Central memory CD8-positive, alpha-beta T cell (primary cell): Measurements from ENCODE around the gene AGRP.
"Not testable (repeated sequence)": the region's sequence is repeated elsewhere in the genome, so short reads cannot be mapped to it uniquely, and the experiment has no call there.

ENCODE experiments used
- ATAC-seq: fragments of 150-1000 bp; cut with Tn5 transposase; replicated peaks from 2 replicates; pipeline ENCODE4 v1.10.0; 2022; ENCODE audit warnings: mild to moderate bottlenecking, moderate FRiP score, moderate number of reproducible peaks; ENCODE audit not compliant: poor library complexity, severe bottlenecking; ENCODE audit errors: extremely low read depth
- DNase-seq, 2 donors: peaks; one replicate each; pipeline ENCODE4 v3.0.0; 2021; ENCODE audit warnings: low spot score in 2 of 2
- H3K27ac Mint-ChIP-seq: one replicate; pipeline ENCODE4 v1.8.0; 2022; ENCODE audit warnings: low read depth, mild to moderate bottlenecking, moderate library complexity, mixed read lengths
- H3K27me3 Mint-ChIP-seq: one replicate; pipeline ENCODE4 v1.8.0; 2022; ENCODE audit warnings: mixed read lengths
- H3K36me3 Mint-ChIP-seq: one replicate; pipeline ENCODE4 v1.8.0; 2022; ENCODE audit warnings: mild to moderate bottlenecking, moderate library complexity, mixed read lengths; ENCODE audit not compliant: insufficient read depth
- H3K4me1 Mint-ChIP-seq: one replicate; pipeline ENCODE4 v1.8.0; 2022; ENCODE audit warnings: mixed read lengths
- H3K4me3 Mint-ChIP-seq: one replicate; pipeline ENCODE4 v1.8.0; 2022; ENCODE audit warnings: mild to moderate bottlenecking, moderate library complexity, mixed read lengths
- H3K9me3 Mint-ChIP-seq: one replicate; pipeline ENCODE4 v1.8.0; 2022; ENCODE audit warnings: mixed read lengths

The AGRP gene

DNA sequence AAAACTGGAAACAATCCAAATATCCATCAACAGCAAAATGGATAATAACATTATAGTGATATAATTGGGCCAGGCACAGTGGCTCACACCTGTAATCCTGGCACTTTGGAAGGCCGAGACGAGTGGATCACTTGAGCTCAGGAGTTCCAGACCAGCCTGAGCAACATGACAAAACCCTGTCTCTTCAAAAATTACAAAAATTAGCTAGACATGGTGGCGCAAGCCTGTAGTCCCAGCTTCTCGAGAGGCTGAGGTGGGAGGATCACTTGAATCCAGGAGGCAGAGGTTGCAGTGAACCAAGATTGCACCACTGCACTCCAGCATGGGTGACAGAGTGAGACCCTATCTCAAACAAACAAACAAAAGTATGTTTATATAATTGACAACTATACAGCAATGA lies 4.2 kb upstream of the AGRP start:
- not testable (repeated sequence) for DNase-seq, H3K27me3 Mint-ChIP-seq, H3K9me3 Mint-ChIP-seq, H3K27ac Mint-ChIP-seq, H3K4me1 Mint-ChIP-seq, H3K4me3 Mint-ChIP-seq, ATAC-seq
- peaks cover 14% of the 10 kb centered on the region for H3K36me3 Mint-ChIP-seq

DNA sequence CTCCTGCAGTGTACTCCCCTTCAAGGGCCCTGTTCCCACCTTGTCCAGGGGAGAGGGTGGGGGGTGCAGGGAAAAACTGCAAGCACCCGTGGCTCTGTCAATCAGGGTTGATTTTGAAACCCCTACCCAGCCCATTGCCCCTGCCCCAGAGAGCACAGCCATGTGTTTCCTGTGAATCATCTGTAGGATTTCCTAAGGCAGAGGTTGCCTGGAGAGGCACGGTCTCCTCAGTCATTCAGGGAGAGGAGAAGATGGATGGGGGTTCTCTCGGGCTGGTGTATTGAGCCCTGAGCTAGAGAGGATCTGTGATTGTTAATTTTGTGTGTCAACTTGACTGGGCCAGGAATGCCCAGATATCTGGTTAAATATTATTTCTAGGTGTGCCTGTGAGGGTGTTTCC lies 3.5 kb upstream of the AGRP start:
- DNase-seq (no peak), ATAC-seq (no peak)
- Mint-ChIP-seq H3K36me3 (peaks cover 18% of the 10 kb centered on the region), H3K9me3 (no peaks in the 10 kb centered on the region), H3K4me3 (no peak overlapping the region), H3K27me3 (no peaks in the 10 kb centered on the region), H3K27ac (peak overlapping the region; percentile 35), H3K4me1 (peaks cover 16% of the 10 kb centered on the region)

DNA sequence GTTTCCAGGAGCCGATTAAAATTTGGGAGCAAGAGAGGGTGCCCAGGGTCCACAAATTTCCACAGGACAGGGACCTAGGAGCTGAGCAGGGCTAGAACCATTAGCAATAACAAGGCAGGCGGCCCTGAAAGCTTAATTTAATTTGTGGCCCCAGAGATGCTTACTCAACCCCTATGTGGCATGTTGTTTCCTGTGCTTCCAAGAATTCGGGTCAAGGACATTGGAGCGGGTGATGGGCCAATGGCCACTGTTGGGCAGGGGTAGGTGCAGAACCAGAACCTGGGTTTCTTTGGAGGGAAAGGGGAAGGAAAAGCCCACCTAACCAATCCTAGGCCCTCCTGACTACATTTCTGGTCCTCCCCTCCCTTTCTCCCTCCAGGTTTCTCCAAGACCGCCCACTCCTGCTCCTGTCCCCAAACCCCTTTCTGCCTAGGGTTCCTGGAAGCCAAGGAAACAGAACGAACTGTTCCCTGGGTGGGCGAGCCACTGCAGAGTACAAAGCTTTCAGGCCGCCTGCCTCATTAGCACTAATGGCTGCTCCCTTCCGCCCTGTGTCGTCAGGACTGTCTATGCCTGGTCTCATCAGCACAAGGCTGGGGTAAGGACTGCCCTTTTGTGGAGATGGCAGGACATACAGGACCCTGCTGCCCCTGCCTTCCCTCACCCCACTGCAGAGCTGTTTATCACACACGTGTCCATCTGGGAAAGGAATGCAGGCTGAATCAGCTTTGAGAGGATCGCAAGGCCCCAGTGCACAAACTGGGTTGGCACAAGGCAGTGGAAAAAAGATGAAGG lies 581 bp upstream of the AGRP start:
- Mint-ChIP-seq H3K27ac (peak overlapping the region; percentile 55), H3K36me3 (peaks cover 28% of the 10 kb centered on the region), H3K27me3 (no peaks in the 10 kb centered on the region), H3K4me1 (peaks cover 32% of the 10 kb centered on the region), H3K9me3 (no peaks in the 10 kb centered on the region), H3K4me3 (no peak overlapping the region)
- no peak for ATAC-seq
- no peak for DNase-seq

DNA sequence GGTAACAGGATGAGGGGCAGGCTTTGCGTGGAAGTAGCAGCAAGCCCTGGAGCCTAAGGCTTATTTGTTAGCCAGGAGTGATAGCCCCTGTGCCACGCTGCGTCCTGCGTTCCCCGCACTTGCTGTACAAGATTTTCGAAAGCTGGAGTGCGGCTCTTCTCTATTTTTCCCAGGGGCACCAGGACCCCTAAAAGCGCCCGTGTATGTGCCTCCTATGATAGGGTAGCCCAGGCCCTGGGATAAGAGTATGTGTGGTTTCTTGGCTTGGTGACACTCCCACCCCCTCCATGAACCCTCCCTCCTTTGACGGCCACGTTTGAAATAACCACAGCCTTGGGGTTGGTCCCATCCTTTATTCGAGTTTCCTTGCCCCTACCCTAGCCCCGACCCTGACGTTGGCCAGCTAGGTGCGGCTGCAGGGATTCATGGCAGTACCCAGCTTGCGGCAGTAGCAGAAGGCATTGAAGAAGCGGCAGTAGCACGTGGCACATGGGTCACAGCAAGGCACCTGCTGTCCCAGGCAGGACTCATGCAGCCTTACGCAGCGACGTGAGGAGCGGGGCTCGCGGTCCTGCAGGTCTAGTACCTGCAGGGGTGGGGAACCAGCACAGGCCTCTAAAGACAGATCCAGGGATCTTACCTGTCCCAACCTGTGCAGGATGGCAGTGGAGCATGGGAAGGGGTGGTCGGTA lies 968 bp downstream of the AGRP start:
- Mint-ChIP-seq H3K9me3 (no peaks in the 10 kb centered on the region), H3K27me3 (no peaks in the 10 kb centered on the region), H3K4me1 (peaks cover 46% of the 10 kb centered on the region), H3K27ac (peak overlapping the region; percentile 99), H3K36me3 (peaks cover 25% of the 10 kb centered on the region), H3K4me3 (peak overlapping the region; percentile 99)
- DNase-seq (no peak), ATAC-seq (no peak)

DNA sequence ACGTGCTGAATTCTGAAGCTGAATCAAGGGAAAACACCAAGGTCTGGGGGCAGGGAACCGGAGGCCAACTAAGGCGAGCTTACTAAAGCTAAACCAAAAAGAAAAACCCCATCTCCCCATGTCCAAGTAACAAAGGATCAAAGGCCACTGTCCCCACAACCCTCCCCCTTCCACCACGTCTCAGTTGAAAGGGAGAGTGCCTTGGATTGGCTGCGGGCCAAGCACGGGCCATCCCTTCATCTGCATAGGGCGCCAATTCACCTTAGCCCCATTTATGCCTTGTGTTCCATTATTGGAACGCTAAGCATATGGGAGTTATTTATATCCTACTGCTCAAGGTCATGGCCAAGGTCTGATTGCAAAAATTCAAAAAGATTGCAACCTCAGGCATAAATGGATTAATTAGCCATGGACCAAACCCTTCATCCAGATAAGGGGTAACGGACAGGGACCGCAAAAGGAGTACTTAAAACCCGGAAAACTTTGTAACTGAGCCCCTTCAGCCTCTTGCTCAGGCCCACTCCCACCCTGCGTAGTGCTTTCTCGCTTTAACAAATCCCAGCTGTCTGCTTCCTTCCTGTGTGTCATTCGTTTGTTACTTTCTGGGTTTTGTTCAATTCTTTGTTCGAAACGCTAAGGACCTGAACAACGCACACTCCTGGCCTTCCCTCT lies 1.6 kb downstream of the AGRP start:
- no peaks in the 10 kb centered on the region for H3K27me3 Mint-ChIP-seq

DNA sequence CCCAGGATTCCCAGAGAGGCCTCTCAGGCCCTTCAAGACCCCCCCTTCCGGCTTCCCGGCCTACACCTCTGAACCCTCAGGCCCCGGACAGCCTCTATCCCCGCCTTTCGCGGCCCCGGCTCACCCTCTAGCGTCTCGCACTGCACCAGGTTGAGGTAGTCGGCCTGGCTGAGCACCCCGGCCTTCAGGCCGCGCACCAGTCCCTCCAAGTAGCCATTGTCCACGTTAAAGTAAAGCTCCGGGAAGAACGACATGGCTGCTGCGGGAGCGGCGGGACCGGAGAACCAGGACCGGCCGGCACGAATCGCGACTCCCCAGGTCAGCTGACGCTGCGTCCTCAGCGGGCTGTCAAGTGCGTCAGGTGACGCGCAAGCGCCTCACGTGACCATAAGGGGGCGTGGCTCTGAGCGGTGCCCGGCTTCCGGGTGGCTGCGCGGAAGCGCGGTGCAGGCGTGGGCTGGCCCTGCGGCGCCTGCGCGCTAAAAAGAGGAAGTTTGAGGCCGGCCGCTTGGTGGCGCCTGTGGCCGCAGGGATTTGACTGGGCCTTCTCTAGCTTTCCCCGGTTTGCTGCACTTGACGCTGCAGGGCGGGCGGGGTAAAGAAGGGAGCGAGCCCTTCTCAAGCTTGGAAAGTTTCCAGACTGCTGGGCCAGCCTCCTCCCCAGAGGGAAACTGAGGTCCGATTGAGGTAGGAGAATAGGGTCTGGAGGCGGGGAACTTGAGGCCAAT lies 2.4 kb downstream of the AGRP start, which contains the start of gene ATP6V0D1:
Gene ATP6V0D1 (minus strand): TSS at position 325 of the 728 bp plus-strand sequence. CDS start 71 bp downstream, at position 254.
- peaks cover 23% of the 10 kb centered on the region for H3K36me3 Mint-ChIP-seq
- H3K4me3 Mint-ChIP-seq, result peak within 1 kb of the TSS; percentile 99
- ATAC-seq (peak; percentile 89), DNase-seq (peak; percentile 98 to 99)
- H3K27me3 Mint-ChIP-seq, result no peaks in the 10 kb centered on the region
- H3K9me3 Mint-ChIP-seq, result no peaks in the 10 kb centered on the region
- peak within 1 kb of the TSS; percentile 99 for H3K27ac Mint-ChIP-seq
- H3K4me1 Mint-ChIP-seq, result peaks cover 50% of the 10 kb centered on the region

More for the DNA sequence above, 1.6 kb downstream of the AGRP start:
- Mint-ChIP-seq H3K4me1 (peaks cover 50% of the 10 kb centered on the region), H3K4me3 (peak overlapping the region; percentile 99), H3K27ac (peak overlapping the region; percentile 99), H3K9me3 (no peaks in the 10 kb centered on the region), H3K36me3 (peaks cover 25% of the 10 kb centered on the region)
- peak; percentile 3 for ATAC-seq
- DNase-seq, result no peak

DNA sequence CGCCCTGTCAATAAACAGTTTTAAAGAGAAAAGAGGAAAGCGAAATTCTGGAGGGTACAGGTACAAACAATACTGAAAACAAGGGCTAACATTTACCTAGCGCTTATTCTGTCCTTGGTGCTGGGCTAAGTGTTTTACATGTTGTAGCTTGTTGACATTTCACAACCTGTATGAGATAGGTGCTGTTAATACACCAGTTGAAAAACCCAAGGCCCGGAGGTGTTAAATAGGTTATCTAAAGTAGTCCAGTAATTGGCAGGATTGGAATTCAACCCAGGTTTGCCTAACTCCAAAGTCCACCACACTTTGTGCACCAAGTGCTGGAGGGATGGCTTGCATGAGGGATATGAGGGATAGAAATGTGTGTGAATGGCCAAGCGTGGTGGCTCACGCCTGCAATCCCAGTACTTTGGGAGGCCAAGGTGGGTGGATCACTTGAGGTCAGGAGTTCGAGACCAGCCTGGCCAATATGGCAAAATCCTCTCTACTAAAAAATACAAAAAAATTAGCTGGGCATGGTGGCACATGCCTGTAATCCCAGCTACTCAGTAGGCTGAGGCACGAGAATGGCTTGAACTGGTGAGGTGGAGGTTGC lies 5.3 kb downstream of the AGRP start:
- peak overlapping the region; percentile 50 for H3K4me3 Mint-ChIP-seq
- H3K9me3 Mint-ChIP-seq, result no peaks in the 10 kb centered on the region
- H3K27ac Mint-ChIP-seq, result peak overlapping the region; percentile 61
- peaks cover 21% of the 10 kb centered on the region for H3K36me3 Mint-ChIP-seq
- no peaks in the 10 kb centered on the region for H3K27me3 Mint-ChIP-seq
- ATAC-seq (no peak), DNase-seq (no peak)
- peaks cover 65% of the 10 kb centered on the region for H3K4me1 Mint-ChIP-seq

DNA sequence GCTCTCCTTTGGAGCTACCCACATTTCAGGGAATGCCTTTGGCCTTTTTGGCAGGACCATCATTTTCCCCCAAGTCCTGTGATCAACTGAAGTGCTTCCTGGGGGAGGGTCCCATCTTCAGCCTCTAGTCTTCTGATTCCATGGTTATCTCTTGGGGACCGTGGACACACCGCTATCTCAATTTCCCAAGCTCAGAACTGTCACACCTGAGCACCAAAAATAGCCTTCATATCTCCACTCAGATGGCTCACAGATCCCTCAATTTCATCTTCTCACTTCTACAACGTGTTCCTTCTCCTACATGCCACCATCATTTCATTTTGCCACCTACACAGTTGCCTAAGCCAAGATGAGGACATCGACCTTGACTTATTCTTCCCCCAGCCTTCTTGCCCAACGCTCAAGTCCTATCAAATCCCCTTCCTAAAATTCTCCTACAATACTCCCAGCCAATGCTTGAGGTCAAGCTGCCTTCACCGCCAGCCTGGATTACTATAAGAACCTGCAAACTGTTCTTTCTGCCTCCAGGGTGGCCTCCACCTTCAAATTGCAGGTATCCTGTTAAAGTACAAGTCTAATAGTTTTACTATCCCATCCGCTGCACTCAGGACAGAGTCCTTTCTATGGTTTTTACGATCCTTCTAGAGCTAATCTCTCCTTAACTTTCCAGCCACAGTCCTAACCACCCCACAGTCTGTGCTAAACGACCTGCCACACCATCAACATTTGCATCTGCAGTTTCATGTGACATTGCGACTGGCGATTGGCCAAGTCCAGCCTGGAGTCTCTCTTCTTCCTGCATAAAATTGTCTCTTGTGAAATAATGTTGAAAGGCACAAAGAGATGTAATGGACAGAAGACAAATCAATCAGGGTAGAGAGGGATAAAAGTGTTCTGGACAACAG lies 8.5 kb downstream of the AGRP start:
- ATAC-seq (no peak), DNase-seq (no peak)
- peaks cover 64% of the 10 kb centered on the region for H3K4me1 Mint-ChIP-seq
- H3K9me3 Mint-ChIP-seq, result no peaks in the 10 kb centered on the region
- peaks cover 7% of the 10 kb centered on the region for H3K36me3 Mint-ChIP-seq
- H3K27me3 Mint-ChIP-seq, result no peaks in the 10 kb centered on the region
- H3K4me3 Mint-ChIP-seq, result no peak overlapping the region
- no peak overlapping the region for H3K27ac Mint-ChIP-seq

DNA sequence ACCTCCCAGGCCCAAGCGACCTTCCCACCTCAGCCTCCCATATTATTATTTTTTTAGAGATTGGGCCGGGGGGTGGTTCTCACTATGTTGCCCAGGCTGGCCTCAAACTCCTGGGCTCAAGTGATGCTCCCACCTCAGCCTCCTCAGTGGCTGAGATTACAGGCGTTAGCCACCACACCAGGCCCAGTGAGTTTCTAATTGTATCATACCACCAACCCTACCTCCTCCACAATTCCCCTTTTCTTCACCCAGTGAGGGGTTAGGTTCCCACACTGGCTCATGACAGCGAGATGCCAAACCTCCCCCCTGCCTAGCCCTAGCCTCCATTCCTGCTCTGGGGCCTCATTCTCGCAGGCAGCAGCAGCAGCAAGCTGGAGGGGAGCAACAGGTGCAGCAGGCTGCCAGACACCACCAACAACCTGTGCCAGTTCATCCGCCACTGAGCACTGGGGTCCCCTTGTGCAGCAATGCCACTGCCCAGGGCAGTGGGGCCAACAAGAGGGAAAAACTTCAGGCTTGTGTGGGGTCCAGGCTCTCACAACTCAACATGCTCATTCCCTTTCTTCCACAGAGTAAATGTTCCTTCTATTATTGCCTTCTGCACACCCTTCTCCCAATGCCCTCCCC lies 11.5 kb downstream of the AGRP start:
- no peaks in the 10 kb centered on the region for H3K27me3 Mint-ChIP-seq
- peak overlapping the region; percentile 36 for H3K27ac Mint-ChIP-seq
- H3K4me1 Mint-ChIP-seq, result peaks cover 60% of the 10 kb centered on the region
- DNase-seq (no peak), ATAC-seq (no peak)
- peaks cover 10% of the 10 kb centered on the region for H3K36me3 Mint-ChIP-seq
- no peak overlapping the region for H3K4me3 Mint-ChIP-seq
- H3K9me3 Mint-ChIP-seq, result no peaks in the 10 kb centered on the region

DNA sequence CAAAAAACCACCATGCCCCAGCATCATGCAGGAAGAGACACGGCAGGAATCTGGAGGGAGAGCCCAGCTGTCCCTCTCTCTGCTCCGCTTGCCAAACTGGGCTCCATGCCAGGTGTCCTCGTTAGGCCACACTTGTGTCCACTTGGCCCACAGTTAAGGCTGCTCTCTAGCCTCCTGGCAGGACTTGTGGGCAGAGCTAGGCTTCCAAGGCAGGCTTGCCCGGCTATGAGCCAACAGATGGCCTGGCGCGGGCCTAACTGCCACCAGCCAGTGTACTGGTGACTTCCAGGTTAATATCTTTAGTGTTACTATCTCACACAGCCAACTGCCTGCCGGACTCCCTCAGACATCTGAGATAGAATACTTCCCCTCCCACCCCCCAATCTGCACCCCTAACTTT lies 13.0 kb downstream of the AGRP start:
- no peak overlapping the region for H3K4me3 Mint-ChIP-seq

DNA sequence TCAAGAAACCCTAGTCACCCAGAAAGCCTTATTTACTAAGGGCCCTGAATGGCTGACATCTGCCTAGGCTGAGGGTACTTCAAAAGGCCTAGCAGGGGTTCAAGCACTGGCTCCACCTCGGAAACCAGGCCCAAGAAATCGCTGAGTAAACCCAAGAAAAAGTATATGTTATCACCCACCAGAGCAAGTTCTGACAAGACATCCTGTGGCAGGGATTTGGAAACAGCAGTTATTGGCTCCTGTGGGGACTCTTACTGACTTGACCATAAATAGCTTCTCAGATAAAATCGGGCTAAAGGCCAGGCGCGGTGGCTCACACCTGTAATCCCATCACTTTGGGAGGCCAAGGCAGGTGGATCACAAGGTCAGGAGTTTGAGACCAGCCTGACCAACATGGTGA lies 14.6 kb downstream of the AGRP start:
- Mint-ChIP-seq H3K27ac (no peak overlapping the region), H3K9me3 (no peaks in the 10 kb centered on the region), H3K36me3 (peaks cover 11% of the 10 kb centered on the region), H3K4me1 (peaks cover 72% of the 10 kb centered on the region), H3K4me3 (no peak overlapping the region), H3K27me3 (no peaks in the 10 kb centered on the region)
- no peak for ATAC-seq
- no peak for DNase-seq

More for the DNA sequence above, 13.0 kb downstream of the AGRP start:
- Mint-ChIP-seq H3K4me1 (peaks cover 72% of the 10 kb centered on the region), H3K9me3 (no peaks in the 10 kb centered on the region), H3K27me3 (no peaks in the 10 kb centered on the region), H3K36me3 (peaks cover 12% of the 10 kb centered on the region), H3K27ac (peak overlapping the region; percentile 2)
- DNase-seq (no peak), ATAC-seq (no peak)
